ENCODE data around the gene UBE2K.
"Not testable (repeated sequence)": the region's sequence is repeated elsewhere in the genome, so short reads cannot be mapped to it uniquely, and the experiment has no call there.

UBE2K gene

DNA sequence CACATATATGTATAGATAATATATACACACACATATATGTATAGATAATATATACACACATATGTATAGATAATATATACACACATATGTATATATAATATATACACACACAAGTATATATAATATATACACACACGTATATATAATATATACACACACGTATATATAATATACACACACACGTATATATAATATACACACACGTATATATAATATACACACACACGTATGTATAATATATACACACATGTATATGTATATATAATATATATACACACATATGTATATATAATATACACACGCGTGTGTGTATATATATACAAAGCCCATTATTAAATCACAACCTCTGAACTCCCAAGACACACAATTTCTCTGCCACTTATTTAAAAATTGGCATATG, 8.0 kb upstream of the UBE2K start:
- no peak for DNase-seq (ENCODE audit: low read depth, low spot score)

- DNase-seq (ENCODE audit: low read depth, low spot score), result peak; percentile 9
Measured at GRCh38 chr4:39698424-39699009, 581 bp downstream of the UBE2K start.

GRCh38 chr4:39699687-39700409, 1.9 kb downstream of the UBE2K start:
- no peak for DNase-seq (ENCODE audit: low read depth, low spot score)

GRCh38 chr4:39700554-39700953, 2.6 kb downstream of the UBE2K start:
- DNase-seq (ENCODE audit: low read depth, low spot score), result no peak

DNA sequence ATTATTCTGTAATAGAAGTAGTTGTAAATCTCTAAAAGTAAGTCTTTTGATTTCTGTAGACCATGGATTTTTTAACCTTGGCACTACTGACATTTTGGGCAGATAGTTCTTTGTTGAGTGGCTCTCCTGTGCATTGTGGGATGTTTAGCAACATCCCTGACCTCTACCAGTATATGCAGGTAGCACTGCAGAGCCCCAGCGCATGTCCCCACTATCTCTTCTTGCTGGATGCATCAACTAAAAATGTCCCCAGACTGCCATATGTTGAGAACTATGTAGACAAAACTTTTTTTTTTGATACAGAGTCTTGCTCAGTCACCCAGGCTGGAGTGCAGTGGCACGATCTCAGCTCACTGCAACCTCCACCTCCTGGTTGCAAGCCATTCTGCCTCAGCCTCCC, 4.8 kb downstream of the UBE2K start:
- DNase-seq (ENCODE audit: low read depth, low spot score), result no peak

DNA sequence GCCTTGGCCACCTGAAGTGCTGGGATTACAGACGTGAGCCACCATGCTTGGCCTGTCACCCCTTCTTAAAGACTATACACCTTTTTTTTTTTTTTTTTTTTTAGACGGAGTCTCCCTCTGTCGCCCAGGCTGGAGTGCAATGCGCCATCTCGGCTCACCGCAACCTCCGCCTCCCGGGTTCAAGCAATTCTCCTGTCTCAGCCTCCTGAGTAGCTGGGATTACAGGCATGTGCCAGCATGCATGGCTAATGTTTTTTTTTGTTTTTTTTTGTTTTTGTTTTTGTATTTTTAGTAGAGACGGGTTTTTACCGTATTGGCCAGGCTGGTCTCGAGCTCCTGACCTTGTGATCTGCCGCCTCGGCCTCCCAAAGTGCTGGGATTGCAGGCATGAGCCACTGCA, 6.9 kb downstream of the UBE2K start:
- not testable (repeated sequence) for DNase-seq (ENCODE audit: low read depth, low spot score)

DNA sequence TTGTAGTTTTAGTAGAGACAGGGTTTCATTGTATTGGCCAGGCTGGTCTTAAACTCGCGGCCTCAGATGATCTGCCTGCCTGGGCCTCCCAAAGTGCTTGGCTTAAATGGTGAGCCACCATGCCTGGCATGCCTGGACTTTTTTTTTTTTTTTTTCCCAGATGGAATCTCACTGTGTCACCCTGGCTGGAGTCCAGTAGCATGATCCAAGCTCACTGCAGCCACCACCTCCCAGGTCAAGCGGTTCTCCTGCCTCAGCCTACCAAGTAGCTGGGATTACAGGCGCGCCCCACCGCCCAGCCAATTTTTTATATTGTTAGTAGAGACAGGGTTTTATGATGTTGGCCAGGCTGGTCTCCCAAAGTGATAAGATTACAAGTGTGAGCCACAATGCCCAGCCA, 8.4 kb downstream of the UBE2K start:
- no peak for DNase-seq (ENCODE audit: low read depth, low spot score)

DNA sequence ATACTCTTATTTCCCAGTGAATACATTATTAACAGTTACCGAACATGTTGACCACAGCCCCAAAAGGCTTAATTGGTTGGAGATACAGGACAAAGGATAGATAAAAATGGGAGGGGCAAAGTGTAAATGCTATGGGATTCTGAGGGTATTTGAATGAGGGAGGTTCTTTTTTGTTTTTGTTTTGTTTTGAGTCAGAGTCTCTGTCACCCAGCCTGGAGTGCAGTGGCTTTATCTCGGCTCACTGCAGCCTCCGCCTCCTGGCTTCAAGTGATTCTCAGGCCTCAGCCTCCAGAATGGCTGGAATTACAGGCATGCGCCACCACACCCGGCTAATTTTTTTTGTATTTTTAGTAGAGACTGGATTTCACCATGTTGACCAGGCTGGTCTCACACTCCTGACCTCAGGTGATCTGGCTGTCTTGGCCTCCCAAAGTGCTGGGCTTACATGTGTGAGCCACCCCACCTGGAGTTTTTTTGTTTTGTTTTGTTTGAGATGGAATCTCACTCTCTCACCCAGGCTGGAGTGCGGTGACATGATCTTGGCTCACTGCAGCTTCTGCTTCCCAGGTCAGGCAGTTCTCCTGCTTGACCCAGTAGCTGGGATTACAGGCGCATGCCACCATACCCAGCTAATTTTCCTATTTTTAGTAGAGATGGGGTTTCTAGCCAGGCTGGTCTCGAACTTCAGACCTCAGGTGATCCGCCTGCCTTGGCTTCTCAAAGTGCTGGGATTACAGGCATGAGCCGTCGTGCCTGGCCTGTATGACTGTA, 9.0 kb downstream of the UBE2K start:
- DNase-seq (ENCODE audit: low read depth, low spot score), result no peak

GRCh38 chr4:39710098-39710896, 12.4 kb downstream of the UBE2K start:
- DNase-seq (ENCODE audit: low read depth, low spot score), result no peak

DNA sequence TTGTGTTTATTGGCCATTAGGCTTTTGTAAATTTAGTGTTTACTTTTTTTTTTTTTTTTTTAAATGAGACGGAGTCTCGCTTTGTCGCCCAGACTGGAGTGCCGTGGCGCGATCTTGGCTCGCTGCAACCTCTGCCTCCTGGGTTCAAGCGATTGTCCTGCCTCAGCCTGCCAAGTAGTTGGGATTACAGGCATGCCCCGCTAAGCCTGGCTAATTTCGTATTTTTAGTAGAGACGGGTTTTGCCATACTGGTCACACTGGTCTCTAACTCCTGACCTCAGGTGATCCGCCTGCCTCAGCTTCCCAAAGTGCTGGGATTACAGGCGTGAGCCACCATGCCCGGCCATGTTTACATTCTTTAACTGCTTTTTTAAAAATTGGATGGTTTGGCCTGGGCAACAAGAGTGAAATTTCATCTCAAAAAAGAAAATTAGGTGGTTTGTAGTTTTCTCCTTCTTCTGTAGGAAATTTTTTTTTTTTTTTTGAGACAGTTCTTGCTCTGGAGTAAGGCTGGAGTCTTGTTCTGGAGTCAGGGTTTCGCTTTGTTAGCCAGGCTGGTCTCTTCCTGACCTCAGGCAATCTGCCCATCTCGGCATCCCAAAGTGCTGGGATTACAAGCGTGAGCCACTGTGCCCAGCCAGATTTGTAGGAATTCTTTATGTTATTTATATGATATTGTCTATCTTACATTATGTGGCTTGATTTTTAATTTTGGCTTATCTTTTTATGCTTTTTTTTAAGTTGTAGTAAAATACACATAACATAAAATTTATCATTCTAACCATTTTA, 15.1 kb downstream of the UBE2K start:
- DNase-seq (ENCODE audit: low read depth, low spot score), result no peak

DNA sequence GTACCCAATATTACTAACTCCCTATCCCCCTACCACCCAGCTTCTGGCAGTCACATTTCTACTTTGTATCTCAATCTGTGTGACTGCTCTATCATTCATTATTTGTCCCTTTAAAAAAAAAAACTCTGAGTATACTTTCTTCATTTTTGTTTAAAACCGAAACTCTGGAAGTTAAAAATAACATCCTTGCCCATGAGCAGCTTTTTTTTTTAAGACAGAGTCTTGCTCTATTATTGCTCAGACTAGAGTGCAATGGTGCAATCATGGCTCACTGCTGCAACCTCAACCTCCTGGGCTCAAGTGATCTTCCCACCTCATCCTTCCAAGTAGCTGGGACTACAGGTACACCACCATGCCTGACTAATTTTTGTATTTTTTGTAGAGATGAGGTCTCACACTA, 15.8 kb downstream of the UBE2K start:
- DNase-seq (ENCODE audit: low read depth, low spot score), result no peak

DNA sequence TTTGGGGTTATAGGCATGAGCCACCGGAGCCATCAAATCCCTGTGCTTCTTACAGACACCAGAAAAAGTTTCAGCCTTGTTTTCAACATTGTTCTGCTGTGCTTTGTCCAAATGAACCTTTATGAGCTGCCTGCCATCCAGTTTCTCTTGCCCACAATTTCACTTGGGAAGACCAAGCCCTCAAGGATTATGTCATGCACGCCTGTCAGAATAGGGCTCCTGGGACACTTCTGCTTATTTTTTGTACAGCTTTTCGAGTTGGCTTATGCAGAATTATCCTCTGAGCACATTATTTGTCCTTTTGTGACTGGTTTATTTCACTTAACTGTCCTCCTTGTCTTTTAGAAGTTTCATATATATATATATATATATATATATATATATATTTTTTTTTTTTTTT, 16.2 kb downstream of the UBE2K start:
- DNase-seq (ENCODE audit: low read depth, low spot score), result no peak

DNA sequence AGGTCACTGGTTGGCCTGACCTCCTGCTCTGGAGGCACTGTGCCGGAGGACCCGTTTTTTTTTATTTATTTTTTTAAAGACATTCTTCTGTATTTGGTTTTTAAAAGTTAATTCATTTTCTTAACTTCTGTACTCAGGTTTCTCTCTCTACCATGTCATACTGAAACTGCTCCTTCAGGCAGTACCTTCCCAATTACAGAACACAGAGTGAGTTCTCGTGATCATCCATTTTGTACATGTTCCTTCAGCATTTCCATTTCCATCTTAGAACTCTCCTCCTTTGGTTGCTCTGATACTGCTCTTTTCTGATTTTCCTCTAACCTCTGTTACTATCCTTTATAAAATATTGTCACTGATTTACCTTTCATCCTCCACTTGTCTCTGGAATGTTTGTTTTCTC, 17.9 kb downstream of the UBE2K start:
- DNase-seq (ENCODE audit: low read depth, low spot score), result no peak

GRCh38 chr4:39716356-39716755, 18.4 kb downstream of the UBE2K start:
- DNase-seq (ENCODE audit: low read depth, low spot score), result no peak

DNA sequence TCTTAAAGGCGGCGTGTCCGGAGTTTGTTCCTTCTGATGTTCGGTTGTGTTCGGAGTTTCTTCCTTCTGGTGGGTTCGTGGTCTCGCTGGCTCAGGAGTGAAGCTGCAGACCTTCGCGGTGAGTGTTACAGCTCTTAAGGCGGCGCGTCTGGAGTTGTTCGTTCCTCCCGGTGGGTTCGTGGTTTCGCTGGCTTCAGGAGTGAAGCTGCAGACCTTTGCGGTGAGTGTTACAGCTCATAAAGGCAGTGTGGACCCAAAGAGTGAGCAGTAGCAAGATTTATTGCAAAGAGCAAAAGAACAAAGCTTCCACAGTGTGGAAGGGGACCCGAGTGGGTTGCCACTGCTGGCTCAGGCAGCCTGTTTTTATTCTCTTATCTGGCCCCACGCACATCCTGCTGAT, 19.8 kb downstream of the UBE2K start:
- DNase-seq (ENCODE audit: low read depth, low spot score), result not testable (repeated sequence)

- no peak for DNase-seq (ENCODE audit: low read depth, low spot score)
Measured at GRCh38 chr4:39718366-39719323, 20.7 kb downstream of the UBE2K start.

DNA sequence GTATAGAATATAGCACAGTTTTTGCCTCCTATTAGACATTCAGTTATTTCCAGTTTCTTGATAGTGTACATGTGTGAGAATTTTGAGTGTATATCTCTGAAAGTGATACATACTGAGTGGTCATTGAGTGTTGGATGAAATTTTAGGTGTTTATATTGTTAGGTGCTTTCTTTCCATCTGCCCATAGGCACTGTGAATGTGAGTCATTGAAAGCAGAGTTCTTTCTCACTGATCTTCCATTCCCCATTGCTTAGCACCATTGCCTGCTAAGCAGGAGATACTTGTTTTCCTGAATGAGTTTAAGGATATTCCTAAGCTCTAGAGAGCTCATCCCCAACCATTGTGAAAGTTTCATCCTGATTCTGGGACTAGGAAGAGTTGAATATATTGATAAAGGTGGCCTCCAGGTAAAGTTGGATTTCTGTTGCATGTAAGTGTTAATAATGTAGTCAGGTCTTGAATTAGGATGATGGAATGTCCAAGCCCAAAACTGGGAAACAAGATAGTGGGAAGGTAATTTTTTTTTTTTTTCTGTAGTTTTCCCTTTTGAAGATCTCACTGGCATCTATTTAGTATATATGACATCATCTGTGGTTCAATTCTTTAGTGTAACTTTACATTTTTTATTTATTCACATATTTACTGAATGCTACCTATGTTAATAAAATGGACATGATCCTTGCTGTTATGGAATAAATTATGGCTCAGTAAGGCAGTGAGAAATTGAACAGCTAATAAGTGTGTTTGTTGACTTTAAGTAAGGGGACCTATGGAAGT, 22.1 kb downstream of the UBE2K start:
- no peak for DNase-seq (ENCODE audit: low read depth, low spot score)

GRCh38 chr4:39721273-39721672, 23.3 kb downstream of the UBE2K start:
- not testable (repeated sequence) for DNase-seq (ENCODE audit: low read depth, low spot score)

GRCh38 chr4:39721788-39722187, 23.9 kb downstream of the UBE2K start:
- DNase-seq (ENCODE audit: low read depth, low spot score), result no peak

Data from activated naive CD8-positive, alpha-beta T cell treated with anti-CD3 and anti-CD28 coated beads, Interleukin-2, amount 50 U/mL, for 16 hours (primary cell).